ENCODE measurements around the gene ZNF385D.
A peak's percentile ranks its signal among the peaks of the same experiment; 100 is the strongest.

The ZNF385D gene

GRCh38 chr3:21587894-21588293 is 163.1 kb downstream of the ZNF385D start:
- DNase-seq = no peak

- no peak for DNase-seq
Measured at GRCh38 chr3:21585216-21585740, 165.7 kb downstream of the ZNF385D start.

GRCh38 chr3:21573291-21573690 is 177.7 kb downstream of the ZNF385D start:
- DNase-seq = no peak

- DNase-seq = no peak
Measured at GRCh38 chr3:21564531-21564930, 186.5 kb downstream of the ZNF385D start.

GRCh38 chr3:21562243-21562642 is 188.8 kb downstream of the ZNF385D start:
- no peak for DNase-seq

GRCh38 chr3:21561472-21561871 is 189.5 kb downstream of the ZNF385D start:
- no peak for DNase-seq

- DNase-seq = no peak
Measured at GRCh38 chr3:21551019-21551418, 200.0 kb downstream of the ZNF385D start.

- DNase-seq = no peak
Measured at GRCh38 chr3:21544076-21544462, 206.9 kb downstream of the ZNF385D start.

- no peak for DNase-seq
Measured at GRCh38 chr3:21543380-21544075, 207.5 kb downstream of the ZNF385D start.

GRCh38 chr3:21542656-21543379 is 208.2 kb downstream of the ZNF385D start:
- no peak for DNase-seq

- no peak for DNase-seq
Measured at GRCh38 chr3:21540265-21540664, 210.7 kb downstream of the ZNF385D start.

- DNase-seq = peak; percentile 44
Measured at GRCh38 chr3:21534462-21534861, 216.5 kb downstream of the ZNF385D start.

- DNase-seq = no peak
Measured at GRCh38 chr3:21533002-21533401, 218.0 kb downstream of the ZNF385D start.

GRCh38 chr3:21531909-21532308 is 219.1 kb downstream of the ZNF385D start:
- DNase-seq = no peak

GRCh38 chr3:21528291-21528995 is 222.6 kb downstream of the ZNF385D start:
- DNase-seq = no peak

- no peak for DNase-seq
Measured at GRCh38 chr3:21526461-21526860, 224.5 kb downstream of the ZNF385D start.

- no peak for DNase-seq
Measured at GRCh38 chr3:21524133-21524532, 226.9 kb downstream of the ZNF385D start.

- DNase-seq = no peak
Measured at GRCh38 chr3:21520106-21520963, 230.7 kb downstream of the ZNF385D start.

- no peak for DNase-seq
Measured at GRCh38 chr3:21517184-21517583, 233.8 kb downstream of the ZNF385D start.

- no peak for DNase-seq
Measured at GRCh38 chr3:21515417-21515816, 235.6 kb downstream of the ZNF385D start.

GRCh38 chr3:21509731-21510470 is 241.1 kb downstream of the ZNF385D start:
- no peak for DNase-seq

GRCh38 chr3:21508246-21508645 is 242.8 kb downstream of the ZNF385D start:
- no peak for DNase-seq

Measured in femur (tissue), 1 donor.